D721Med (cell line): Measurements from ENCODE around the gene TMEM17.

Source experiments
- DNase-seq: peaks from one replicate; pipeline ENCODE4 v3.0.0; 2011; ENCODE audit warnings: low spot score; ENCODE audit not compliant: insufficient read length
- FAIRE-seq: peaks from 2 replicates; lab custom pipeline; 2011; peaks lifted over from hg19 to GRCh38; lab: Jason Lieb, UNC
- TF ChIP-seq, protein P1 (sequence below): IDR thresholded peaks from 2 replicates; pipeline ENCODE4 v1.5.1; 2012; ENCODE audit warnings: mild to moderate bottlenecking, control low read depth; ENCODE audit not compliant: insufficient read depth; ENCODE audit errors: missing control alignments

TMEM17 gene

GRCh38 chr2:62455957-62456692 lies 49.9 kb downstream of the TMEM17 start:
- FAIRE-seq: peak; percentile 83
- DNase-seq: peak; percentile 49
- TF ChIP-seq, protein P1, sequence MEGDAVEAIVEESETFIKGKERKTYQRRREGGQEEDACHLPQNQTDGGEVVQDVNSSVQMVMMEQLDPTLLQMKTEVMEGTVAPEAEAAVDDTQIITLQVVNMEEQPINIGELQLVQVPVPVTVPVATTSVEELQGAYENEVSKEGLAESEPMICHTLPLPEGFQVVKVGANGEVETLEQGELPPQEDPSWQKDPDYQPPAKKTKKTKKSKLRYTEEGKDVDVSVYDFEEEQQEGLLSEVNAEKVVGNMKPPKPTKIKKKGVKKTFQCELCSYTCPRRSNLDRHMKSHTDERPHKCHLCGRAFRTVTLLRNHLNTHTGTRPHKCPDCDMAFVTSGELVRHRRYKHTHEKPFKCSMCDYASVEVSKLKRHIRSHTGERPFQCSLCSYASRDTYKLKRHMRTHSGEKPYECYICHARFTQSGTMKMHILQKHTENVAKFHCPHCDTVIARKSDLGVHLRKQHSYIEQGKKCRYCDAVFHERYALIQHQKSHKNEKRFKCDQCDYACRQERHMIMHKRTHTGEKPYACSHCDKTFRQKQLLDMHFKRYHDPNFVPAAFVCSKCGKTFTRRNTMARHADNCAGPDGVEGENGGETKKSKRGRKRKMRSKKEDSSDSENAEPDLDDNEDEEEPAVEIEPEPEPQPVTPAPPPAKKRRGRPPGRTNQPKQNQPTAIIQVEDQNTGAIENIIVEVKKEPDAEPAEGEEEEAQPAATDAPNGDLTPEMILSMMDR: no peak

DNA sequence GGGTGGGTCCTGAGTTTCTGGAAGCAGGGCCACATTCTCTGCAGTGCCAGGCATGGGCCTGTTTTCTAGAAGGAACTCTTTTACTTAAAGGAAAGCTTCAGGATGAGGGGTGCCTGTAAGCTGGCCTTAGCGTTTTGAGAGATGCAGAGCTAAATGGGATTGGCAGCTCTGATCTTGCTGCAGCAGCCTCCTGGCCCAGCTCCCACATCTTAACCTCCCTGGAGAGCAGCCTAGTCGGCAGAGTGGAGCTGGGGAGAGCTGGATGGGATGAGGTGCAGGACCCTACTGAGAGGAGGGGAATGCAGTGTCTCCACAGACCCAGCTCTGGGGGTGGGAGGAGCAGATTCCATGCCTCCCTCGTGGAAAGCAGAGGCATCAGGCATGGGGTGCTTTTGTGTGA lies 52.0 kb downstream of the TMEM17 start:
- DNase-seq (no peak), FAIRE-seq (no peak)
- TF ChIP-seq, protein P1: no peak

- DNase-seq: no peak
- TF ChIP-seq, protein P1: no peak
Observed at GRCh38 chr2:62452701-62453454, 53.1 kb downstream of the TMEM17 start.

GRCh38 chr2:62450716-62451191 lies 55.2 kb downstream of the TMEM17 start:
- FAIRE-seq (no peak), DNase-seq (no peak)
- TF ChIP-seq, protein P1: no peak

More at GRCh38 chr2:62452701-62453454, 53.1 kb downstream of the TMEM17 start:
- no peak for FAIRE-seq
